Activated T-helper 1 cell treated with anti-CD3 and anti-CD28 coated beads, Interleukin-12 subunit alpha, Interleukin-12 subunit beta, Interleukin-2, Interleukin-4 antibody, amounts not matched to agents 30 ng/mL and 10 ng/mL and 1 ng/mL, durations not matched to agents 14 hours and 24 hours and 36 hours (primary cell): ENCODE measurements around the gene TSPAN18. TPM values are rescaled to one million over a fixed set of nuclear protein-coding genes. Genes with fewer than 3 reads are reported as not detected.

Experiments used
- DNase-seq: peaks from one replicate; pipeline ENCODE4 v3.0.0; 2021; ENCODE audit warnings: low spot score
- H3K27ac Mint-ChIP-seq: one replicate; pipeline ENCODE4 v1.8.0; 2021; ENCODE audit warnings: mild to moderate bottlenecking, mixed read lengths
- H3K27me3 Mint-ChIP-seq: one replicate; pipeline ENCODE4 v1.8.0; 2022; ENCODE audit warnings: mild to moderate bottlenecking, moderate library complexity, mixed read lengths; ENCODE audit not compliant: insufficient read depth
- H3K36me3 Mint-ChIP-seq: one replicate; pipeline ENCODE4 v1.8.0; 2021; ENCODE audit warnings: low read depth, mixed read lengths
- H3K4me1 Mint-ChIP-seq: one replicate; pipeline ENCODE4 v1.8.0; 2021; ENCODE audit warnings: low read depth, mixed read lengths
- H3K4me3 Mint-ChIP-seq: one replicate; pipeline ENCODE4 v1.8.0; 2021; ENCODE audit warnings: mild to moderate bottlenecking, moderate library complexity, mixed read lengths
- H3K9me3 Mint-ChIP-seq: one replicate; pipeline ENCODE4 v1.8.0; 2021; ENCODE audit warnings: mixed read lengths
- intact Hi-C: fragments of 100-400 bp; cut with micrococcal nuclease; formaldehyde crosslinking; loops from one replicate; pipeline ENCODE4 v1.15.1; 2024
- total RNA-seq: library from RNA; stranded (reverse); gene quantifications from 2 replicates; pipeline ENCODE4 v1.2.3, GENCODE V29; 2022

The TSPAN18 gene
- total RNA-seq, 1 donor from 2014 or later, result 1.7 TPM

GRCh38 chr11:44773351-44773965 is 46.7 kb downstream of the TSPAN18 start:
- H3K27me3 Mint-ChIP-seq, result peaks cover 2% of the 10 kb centered on the region
- DNase-seq, result no peak
- H3K4me3 Mint-ChIP-seq, result no peak overlapping the region
- no peak overlapping the region for H3K27ac Mint-ChIP-seq
- no peaks in the 10 kb centered on the region for H3K4me1 Mint-ChIP-seq
- peaks cover 1% of the 10 kb centered on the region for H3K36me3 Mint-ChIP-seq
- peaks cover 1% of the 10 kb centered on the region for H3K9me3 Mint-ChIP-seq
- intact Hi-C loops, result no loop called here

GRCh38 chr11:44774108-44774507 is 47.3 kb downstream of the TSPAN18 start:
- intact Hi-C loops, result no loop called here
- DNase-seq, result no peak
- no peak overlapping the region for H3K4me3 Mint-ChIP-seq
- H3K27ac Mint-ChIP-seq, result no peak overlapping the region
- H3K4me1 Mint-ChIP-seq, result no peaks in the 10 kb centered on the region
- no peaks in the 10 kb centered on the region for H3K36me3 Mint-ChIP-seq
- H3K9me3 Mint-ChIP-seq, result no peaks in the 10 kb centered on the region
- H3K27me3 Mint-ChIP-seq, result peaks cover 2% of the 10 kb centered on the region

GRCh38 chr11:44774731-44775130 is 48.0 kb downstream of the TSPAN18 start:
- DNase-seq, result no peak
- H3K4me3 Mint-ChIP-seq, result no peak overlapping the region
- no peaks in the 10 kb centered on the region for H3K36me3 Mint-ChIP-seq
- intact Hi-C loops, result loop anchor here (1.0 kb wide), 3 partner anchors 47 to 218 kb away; no protein-coding TSS in a partner anchor
- no peaks in the 10 kb centered on the region for H3K9me3 Mint-ChIP-seq
- peaks cover 2% of the 10 kb centered on the region for H3K27me3 Mint-ChIP-seq
- H3K4me1 Mint-ChIP-seq, result no peaks in the 10 kb centered on the region
- no peak overlapping the region for H3K27ac Mint-ChIP-seq

- no peaks in the 10 kb centered on the region for H3K9me3 Mint-ChIP-seq
- H3K27ac Mint-ChIP-seq, result no peak overlapping the region
- H3K36me3 Mint-ChIP-seq, result no peaks in the 10 kb centered on the region
- H3K4me1 Mint-ChIP-seq, result no peaks in the 10 kb centered on the region
- H3K4me3 Mint-ChIP-seq, result no peak overlapping the region
- H3K27me3 Mint-ChIP-seq, result peaks cover 2% of the 10 kb centered on the region
- DNase-seq, result peak; percentile 4
- intact Hi-C loops, result loop anchor here (1.0 kb wide), 3 partner anchors 48 to 219 kb away; no protein-coding TSS in a partner anchor
Measured at GRCh38 chr11:44775366-44775984, 48.7 kb downstream of the TSPAN18 start.

- peaks cover 3% of the 10 kb centered on the region for H3K27me3 Mint-ChIP-seq
- H3K4me3 Mint-ChIP-seq, result no peak overlapping the region
- no peak for DNase-seq
- no peaks in the 10 kb centered on the region for H3K9me3 Mint-ChIP-seq
- H3K4me1 Mint-ChIP-seq, result no peaks in the 10 kb centered on the region
- no peaks in the 10 kb centered on the region for H3K36me3 Mint-ChIP-seq
- intact Hi-C loops, result loop anchor here (1.0 kb wide), 3 partner anchors 49 to 220 kb away; no protein-coding TSS in a partner anchor
- H3K27ac Mint-ChIP-seq, result no peak overlapping the region
Measured at GRCh38 chr11:44775985-44776446, 49.3 kb downstream of the TSPAN18 start.

- intact Hi-C loops, result no loop called here
- Mint-ChIP-seq H3K4me1 (no peaks in the 10 kb centered on the region), H3K9me3 (no peaks in the 10 kb centered on the region), H3K4me3 (no peak overlapping the region), H3K36me3 (no peaks in the 10 kb centered on the region), H3K27ac (no peak overlapping the region), H3K27me3 (peaks cover 4% of the 10 kb centered on the region)
- DNase-seq, result no peak
Measured at GRCh38 chr11:44776551-44777208, 49.9 kb downstream of the TSPAN18 start.

GRCh38 chr11:44777209-44778194 is 50.7 kb downstream of the TSPAN18 start:
- DNase-seq, result no peak
- H3K4me3 Mint-ChIP-seq, result no peak overlapping the region
- no peaks in the 10 kb centered on the region for H3K4me1 Mint-ChIP-seq
- no peak overlapping the region for H3K27ac Mint-ChIP-seq
- peaks cover 4% of the 10 kb centered on the region for H3K27me3 Mint-ChIP-seq
- H3K9me3 Mint-ChIP-seq, result no peaks in the 10 kb centered on the region
- H3K36me3 Mint-ChIP-seq, result no peaks in the 10 kb centered on the region
- intact Hi-C loops, result no loop called here

- no peaks in the 10 kb centered on the region for H3K9me3 Mint-ChIP-seq
- intact Hi-C loops, result no loop called here
- H3K4me1 Mint-ChIP-seq, result no peaks in the 10 kb centered on the region
- H3K4me3 Mint-ChIP-seq, result no peak overlapping the region
- DNase-seq, result no peak
- H3K27me3 Mint-ChIP-seq, result peaks cover 4% of the 10 kb centered on the region
- H3K27ac Mint-ChIP-seq, result no peak overlapping the region
- no peaks in the 10 kb centered on the region for H3K36me3 Mint-ChIP-seq
Measured at GRCh38 chr11:44778195-44779100, 51.7 kb downstream of the TSPAN18 start.

- no peak overlapping the region for H3K4me3 Mint-ChIP-seq
- H3K27ac Mint-ChIP-seq, result no peak overlapping the region
- no peaks in the 10 kb centered on the region for H3K4me1 Mint-ChIP-seq
- intact Hi-C loops, result no loop called here
- no peaks in the 10 kb centered on the region for H3K9me3 Mint-ChIP-seq
- peaks cover 4% of the 10 kb centered on the region for H3K27me3 Mint-ChIP-seq
- no peaks in the 10 kb centered on the region for H3K36me3 Mint-ChIP-seq
- no peak for DNase-seq
Measured at GRCh38 chr11:44779736-44780520, 53.2 kb downstream of the TSPAN18 start.

- DNase-seq, result no peak
- intact Hi-C loops, result no loop called here
- Mint-ChIP-seq H3K9me3 (no peaks in the 10 kb centered on the region), H3K36me3 (no peaks in the 10 kb centered on the region), H3K27ac (no peak overlapping the region), H3K4me3 (no peak overlapping the region), H3K4me1 (no peaks in the 10 kb centered on the region), H3K27me3 (peaks cover 3% of the 10 kb centered on the region)
Measured at GRCh38 chr11:44780940-44781631, 54.3 kb downstream of the TSPAN18 start.

GRCh38 chr11:44781655-44782054 is 54.9 kb downstream of the TSPAN18 start:
- no peak for DNase-seq
- Mint-ChIP-seq H3K36me3 (no peaks in the 10 kb centered on the region), H3K27ac (no peak overlapping the region), H3K4me1 (no peaks in the 10 kb centered on the region), H3K4me3 (no peak overlapping the region), H3K9me3 (no peaks in the 10 kb centered on the region), H3K27me3 (peaks cover 4% of the 10 kb centered on the region)
- intact Hi-C loops, result no loop called here
